GM19025 (cell line): ENCODE measurements around the gene HSPA4.

Source experiments
- ATAC-seq: cut with Tn5 transposase; IDR thresholded peaks from one replicate; pipeline ENCODE4 v1.9.1; 2021; ENCODE audit warnings: mild to moderate bottlenecking, low read depth, moderate library complexity; ENCODE audit not compliant: unreplicated experiment

HSPA4 gene

GRCh38 chr5:133088064-133088463, 36.3 kb downstream of the HSPA4 start:
- no peak for ATAC-seq

- no peak for ATAC-seq
Measured at GRCh38 chr5:133091034-133091433, 39.2 kb downstream of the HSPA4 start.

- no peak for ATAC-seq
Measured at GRCh38 chr5:133106343-133106742, 54.5 kb downstream of the HSPA4 start.

DNA sequence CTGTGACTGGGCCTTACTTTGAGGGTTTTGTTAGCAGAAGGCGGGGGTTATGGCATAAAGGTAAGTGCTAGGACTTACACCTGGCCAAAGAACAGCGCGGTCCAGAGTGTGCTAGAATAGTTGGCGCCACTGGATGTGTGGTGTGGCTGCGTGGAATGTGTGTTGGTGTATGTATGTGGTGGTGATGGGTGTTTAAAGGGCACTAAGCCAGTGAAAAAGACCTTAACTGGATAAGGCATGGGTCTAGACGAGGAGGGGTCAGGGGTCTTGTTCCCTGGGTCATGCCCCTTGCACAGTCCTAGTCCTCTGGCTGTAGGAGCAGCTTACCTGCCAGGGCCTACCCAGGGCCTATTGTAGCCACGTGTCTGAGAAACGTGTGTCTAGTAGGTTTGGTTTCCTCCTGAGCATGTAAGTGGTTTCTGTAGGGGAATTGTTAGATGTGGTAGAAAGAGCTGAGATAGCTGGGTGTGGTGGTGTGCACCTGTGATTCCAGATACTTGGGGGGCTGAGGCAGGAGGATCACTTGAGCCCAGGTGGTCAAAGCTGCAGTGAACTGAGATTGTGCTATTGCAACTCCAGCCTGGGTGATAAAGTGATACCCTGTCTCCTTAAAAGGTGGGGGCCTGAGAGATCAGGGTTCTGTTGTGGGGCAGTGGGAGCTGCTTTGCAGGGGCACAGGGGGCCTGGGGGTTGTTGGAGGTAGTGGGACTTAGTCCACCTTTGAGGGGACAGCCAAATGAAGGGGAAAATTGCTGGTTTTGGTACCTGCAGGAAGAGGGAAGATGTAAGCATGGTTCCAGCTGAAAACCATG, 55.2 kb downstream of the HSPA4 start:
- ATAC-seq = no peak

GRCh38 chr5:133108481-133108921, 56.7 kb downstream of the HSPA4 start:
- no peak for ATAC-seq

DNA sequence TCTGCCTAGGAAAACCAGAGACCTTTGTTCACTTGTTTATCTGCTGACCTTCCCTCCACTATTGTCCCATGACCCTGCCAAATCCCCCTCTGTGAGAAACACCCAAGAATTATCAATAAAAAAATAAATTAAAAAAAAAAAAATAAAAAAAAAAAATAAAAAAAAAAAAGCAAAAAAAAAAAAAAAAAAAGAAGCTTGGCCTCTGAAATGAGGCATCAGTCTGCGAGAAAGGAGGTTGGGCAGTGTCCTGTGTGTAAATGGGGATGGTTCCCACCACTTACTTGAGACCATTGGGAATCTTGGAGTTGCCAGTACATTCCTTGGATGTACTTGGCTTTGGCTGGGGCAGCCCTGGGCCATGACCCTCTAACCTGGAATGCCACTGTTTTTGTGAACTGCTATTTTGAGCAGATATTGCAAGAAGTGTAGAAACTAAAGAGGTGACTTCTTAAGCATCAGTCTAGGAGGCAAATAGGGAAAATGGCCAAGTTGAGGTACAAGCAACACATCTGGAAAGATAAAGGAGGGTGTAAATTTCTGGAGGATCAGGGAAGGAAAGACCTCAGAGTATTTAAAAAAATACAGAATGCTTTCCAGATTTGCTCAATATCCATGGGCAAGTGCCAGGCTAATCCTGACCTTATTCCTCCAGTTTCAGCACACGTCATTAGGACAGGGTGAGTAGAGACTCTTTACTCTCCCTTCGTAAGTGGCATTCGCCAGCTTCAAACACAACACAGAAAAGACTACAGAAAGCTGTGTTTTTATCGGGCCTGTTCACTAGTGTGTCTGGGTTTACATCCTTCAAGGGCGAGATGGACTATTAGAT, 58.1 kb downstream of the HSPA4 start:
- ATAC-seq = no peak

DNA sequence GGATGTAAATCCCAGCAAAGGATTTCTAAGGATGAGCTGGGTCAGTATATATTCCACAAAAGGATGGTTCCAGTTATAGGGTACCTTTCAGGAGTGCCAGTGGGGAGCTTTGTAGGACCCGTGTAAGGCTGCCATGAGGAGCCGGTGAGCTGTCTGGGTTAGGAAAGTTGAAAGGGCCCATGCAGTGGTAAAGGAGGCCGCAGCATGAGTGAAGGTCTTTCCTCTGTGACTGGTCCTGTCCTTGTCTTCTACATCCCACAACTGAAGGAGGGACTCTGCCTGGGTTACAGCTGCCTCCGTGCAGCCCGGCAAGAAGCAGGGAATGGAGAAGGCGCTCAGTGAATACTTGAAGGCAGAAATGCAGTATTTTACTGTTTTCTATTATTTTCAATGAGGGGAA, 58.9 kb downstream of the HSPA4 start:
- no peak for ATAC-seq

- peak; percentile 49 for ATAC-seq
Measured at GRCh38 chr5:133111299-133111698, 59.5 kb downstream of the HSPA4 start.

- no peak for ATAC-seq
Measured at GRCh38 chr5:133112026-133112660, 60.3 kb downstream of the HSPA4 start.

- ATAC-seq = no peak
Measured at GRCh38 chr5:133113331-133114061, 61.7 kb downstream of the HSPA4 start.

DNA sequence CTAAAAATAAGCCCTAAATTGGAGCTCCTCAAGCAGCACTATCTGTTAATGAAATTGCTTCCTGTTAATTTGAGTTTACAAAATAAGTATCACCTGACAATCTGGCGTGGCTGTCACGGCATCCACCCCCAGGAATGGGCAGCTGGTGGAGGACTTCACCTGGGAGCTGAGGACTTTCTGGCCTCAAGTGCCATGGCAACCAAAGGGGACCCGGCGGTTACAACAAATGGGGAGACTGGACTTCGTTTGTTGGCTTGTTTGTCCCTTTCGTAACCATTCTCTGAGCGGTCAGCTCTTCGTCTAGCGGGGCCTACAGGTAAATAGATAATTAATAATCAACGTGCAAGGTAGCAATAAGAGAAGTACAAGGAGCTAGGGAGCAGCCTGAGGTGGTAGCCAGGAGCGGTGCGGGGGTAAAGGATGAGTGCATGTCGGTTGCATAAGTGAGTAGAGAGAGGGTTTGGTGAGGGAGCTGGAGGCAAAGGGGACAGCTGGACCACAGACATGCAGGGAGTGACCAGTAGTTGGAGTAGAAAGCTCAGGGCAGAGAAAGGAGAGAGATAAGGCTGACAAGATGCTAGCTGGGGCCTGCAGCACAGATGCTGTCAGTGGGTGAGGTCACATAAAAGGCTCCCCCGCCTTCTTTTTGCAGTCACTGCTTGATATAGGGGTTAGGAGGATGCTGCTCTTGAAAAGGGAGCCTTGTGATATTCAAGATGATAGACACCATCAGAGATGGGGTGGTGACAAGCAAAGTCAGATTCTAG, 62.5 kb downstream of the HSPA4 start:
- no peak for ATAC-seq

- ATAC-seq = no peak
Measured at GRCh38 chr5:133114933-133115310, 63.1 kb downstream of the HSPA4 start.

GRCh38 chr5:133116601-133117000, 64.8 kb downstream of the HSPA4 start:
- ATAC-seq = no peak

GRCh38 chr5:133117166-133117911, 65.5 kb downstream of the HSPA4 start:
- no peak for ATAC-seq

- ATAC-seq = no peak
Measured at GRCh38 chr5:133117912-133118445, 66.2 kb downstream of the HSPA4 start.

- no peak for ATAC-seq
Measured at GRCh38 chr5:133118741-133119140, 66.9 kb downstream of the HSPA4 start.

- ATAC-seq = no peak
Measured at GRCh38 chr5:133119233-133119711, 67.5 kb downstream of the HSPA4 start.

DNA sequence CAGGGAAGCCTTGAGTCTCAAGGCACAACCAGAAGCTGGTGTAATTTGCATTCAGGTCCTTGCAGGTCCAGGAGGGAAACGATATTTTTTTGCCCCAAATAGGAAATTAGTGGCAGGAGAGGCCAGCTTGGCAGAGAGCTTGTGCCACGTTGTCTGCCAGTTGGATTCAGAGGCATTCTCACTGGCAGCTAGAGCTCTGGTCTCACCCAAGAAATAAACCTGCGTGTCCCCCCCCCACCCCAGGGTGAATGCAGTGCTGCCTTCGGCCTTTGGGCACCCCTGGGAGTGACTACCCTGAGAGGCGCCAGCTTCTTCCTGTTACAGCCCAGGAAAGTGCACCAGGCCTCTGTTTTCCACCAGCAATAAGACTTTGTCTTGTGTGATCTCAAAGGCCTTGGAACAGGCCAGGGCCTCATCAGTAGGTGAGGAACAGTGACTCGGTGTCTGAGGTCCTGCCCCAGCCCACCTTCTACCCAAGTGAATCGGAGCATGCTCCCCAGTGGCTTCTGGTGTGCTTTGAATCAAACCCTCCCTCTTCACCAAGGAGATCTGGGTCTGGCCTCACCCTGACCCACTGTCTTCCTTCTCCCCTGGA, 68.4 kb downstream of the HSPA4 start:
- ATAC-seq = no peak
